Measurements from ENCODE around the gene MBNL1.

Gene MBNL1

GRCh38 chr3:152268555-152269055, at the start of gene MBNL1:
Gene MBNL1 (plus strand): TSS chr3:152268929. CDS start chr3:152300194, 31,265 bp downstream.
- DNase-seq (ENCODE audit: extremely low read depth in 1 of 2, low read depth in 1 of 2) = peak; percentile 73 to 87

- DNase-seq (ENCODE audit: extremely low read depth in 1 of 2, low read depth in 1 of 2) = no peak
These were observed 49.5 kb upstream of the MBNL1 start for GRCh38 chr3:152219216-152219615.

- no peak for DNase-seq (ENCODE audit: extremely low read depth in 1 of 2, low read depth in 1 of 2)
These were observed 48.9 kb upstream of the MBNL1 start for GRCh38 chr3:152219769-152220255.

- DNase-seq (ENCODE audit: extremely low read depth in 1 of 2, low read depth in 1 of 2) = no peak
These were observed 46.4 kb upstream of the MBNL1 start for GRCh38 chr3:152222327-152222726.

GRCh38 chr3:152225201-152225600, 43.5 kb upstream of the MBNL1 start:
- no peak for DNase-seq (ENCODE audit: extremely low read depth in 1 of 2, low read depth in 1 of 2)

GRCh38 chr3:152226176-152226575, 42.6 kb upstream of the MBNL1 start:
- no peak for DNase-seq (ENCODE audit: extremely low read depth in 1 of 2, low read depth in 1 of 2)

GRCh38 chr3:152227027-152227426, 41.7 kb upstream of the MBNL1 start:
- no peak for DNase-seq (ENCODE audit: extremely low read depth in 1 of 2, low read depth in 1 of 2)

- no peak for DNase-seq (ENCODE audit: extremely low read depth in 1 of 2, low read depth in 1 of 2)
These were observed 39.0 kb upstream of the MBNL1 start for GRCh38 chr3:152229692-152230091.

- DNase-seq (ENCODE audit: extremely low read depth in 1 of 2, low read depth in 1 of 2) = no peak
These were observed 38.4 kb upstream of the MBNL1 start for GRCh38 chr3:152230370-152230769.

- no peak for DNase-seq (ENCODE audit: extremely low read depth in 1 of 2, low read depth in 1 of 2)
These were observed 36.7 kb upstream of the MBNL1 start for GRCh38 chr3:152232001-152232400.

- DNase-seq (ENCODE audit: extremely low read depth in 1 of 2, low read depth in 1 of 2) = no peak
These were observed 36.0 kb upstream of the MBNL1 start for GRCh38 chr3:152232679-152233078.

GRCh38 chr3:152234657-152235375, 33.9 kb upstream of the MBNL1 start:
- no peak for DNase-seq (ENCODE audit: extremely low read depth in 1 of 2, low read depth in 1 of 2)

GRCh38 chr3:152235709-152236298, 32.9 kb upstream of the MBNL1 start:
- DNase-seq (ENCODE audit: extremely low read depth in 1 of 2, low read depth in 1 of 2) = no peak

GRCh38 chr3:152236716-152237115, 32.0 kb upstream of the MBNL1 start:
- DNase-seq (ENCODE audit: extremely low read depth in 1 of 2, low read depth in 1 of 2) = no peak

- no peak for DNase-seq (ENCODE audit: extremely low read depth in 1 of 2, low read depth in 1 of 2)
These were observed 27.3 kb upstream of the MBNL1 start for GRCh38 chr3:152241142-152242017.

GRCh38 chr3:152243301-152243711, 25.4 kb upstream of the MBNL1 start:
- DNase-seq (ENCODE audit: extremely low read depth in 1 of 2, low read depth in 1 of 2) = no peak

GRCh38 chr3:152243721-152244516, 24.8 kb upstream of the MBNL1 start:
- no peak for DNase-seq (ENCODE audit: extremely low read depth in 1 of 2, low read depth in 1 of 2)

GRCh38 chr3:152244517-152244888, 24.2 kb upstream of the MBNL1 start:
- DNase-seq (ENCODE audit: extremely low read depth in 1 of 2, low read depth in 1 of 2) = no peak

GRCh38 chr3:152245498-152246170, 23.1 kb upstream of the MBNL1 start:
- no peak for DNase-seq (ENCODE audit: extremely low read depth in 1 of 2, low read depth in 1 of 2)

GRCh38 chr3:152251916-152252315, 16.8 kb upstream of the MBNL1 start:
- DNase-seq (ENCODE audit: extremely low read depth in 1 of 2, low read depth in 1 of 2) = no peak

Data from stimulated activated CD8-positive, alpha-beta memory T cell treated with anti-CD3 and anti-CD28 coated beads, Interleukin-7, amount 100 ng/mL, for 48 hours (primary cell).